ENCODE measurements around the gene TTC31.

Gene TTC31

GRCh38 chr2:74505448-74506246, 22.8 kb downstream of the TTC31 start:
- DNase-seq = no peak

- DNase-seq = peak; percentile 99
Measured at GRCh38 chr2:74507145-74507925, 24.5 kb downstream of the TTC31 start, which contains the start of gene PCGF1. Gene PCGF1 (minus strand): TSS chr2:74507695. CDS start chr2:74507668, 27 bp downstream.

GRCh38 chr2:74507926-74508520, 25.1 kb downstream of the TTC31 start:
- no peak for DNase-seq

GRCh38 chr2:74510272-74510671, 27.4 kb downstream of the TTC31 start:
- DNase-seq = no peak

- no peak for DNase-seq
Measured at GRCh38 chr2:74511104-74511989, 28.5 kb downstream of the TTC31 start.

- DNase-seq = no peak
Measured at GRCh38 chr2:74512744-74513604, 30.1 kb downstream of the TTC31 start.

- DNase-seq = no peak
Measured at GRCh38 chr2:74513605-74514367, 30.9 kb downstream of the TTC31 start.

- DNase-seq = no peak
Measured at GRCh38 chr2:74514368-74515270, 31.7 kb downstream of the TTC31 start, which contains the start of gene TLX2. Gene TLX2 (plus strand): TSS chr2:74514450. CDS start chr2:74514807, 357 bp downstream.

GRCh38 chr2:74515271-74515980, 32.5 kb downstream of the TTC31 start:
- no peak for DNase-seq

GRCh38 chr2:74515981-74516633, 33.2 kb downstream of the TTC31 start:
- peak; percentile 63 for DNase-seq

- no peak for DNase-seq
Measured at GRCh38 chr2:74516650-74517049, 33.8 kb downstream of the TTC31 start.

GRCh38 chr2:74522516-74522915, 39.6 kb downstream of the TTC31 start:
- no peak for DNase-seq

GRCh38 chr2:74524005-74524404, 41.1 kb downstream of the TTC31 start:
- DNase-seq = no peak

GRCh38 chr2:74524955-74525716, 42.3 kb downstream of the TTC31 start:
- DNase-seq = no peak

- no peak for DNase-seq
Measured at GRCh38 chr2:74525717-74526648, 43.1 kb downstream of the TTC31 start, which contains the start of gene DQX1. Gene DQX1 (minus strand): TSS chr2:74526231. CDS start chr2:74525729, 502 bp downstream.

- DNase-seq = no peak
Measured at GRCh38 chr2:74526649-74527230, 43.9 kb downstream of the TTC31 start.

Measured in activated gamma-delta T cell treated with Interleukin-2 at 50 U/mL for 16 hours (primary cell).